ENCODE measurements around the gene F2R. TPM values are rescaled to one million over a fixed set of nuclear protein-coding genes. Genes with fewer than 3 reads are reported as not detected.
"Not testable (repeated sequence)": the region's sequence is repeated elsewhere in the genome, so short reads cannot be mapped to it uniquely, and the experiment has no call there.

F2R gene
- total RNA-seq, 1 donor: 117 TPM

- no peak for TF ChIP-seq CTCF (IDR thresholded peaks at IDR 0.05; ENCODE audit: insufficient read depth, low read depth, low read length)
- no peak overlapping the region for H3K4me3 ChIP-seq (ENCODE audit: low read depth, low read length)
Measured at GRCh38 chr5:76762484-76762883, 46.6 kb downstream of the F2R start.

DNA sequence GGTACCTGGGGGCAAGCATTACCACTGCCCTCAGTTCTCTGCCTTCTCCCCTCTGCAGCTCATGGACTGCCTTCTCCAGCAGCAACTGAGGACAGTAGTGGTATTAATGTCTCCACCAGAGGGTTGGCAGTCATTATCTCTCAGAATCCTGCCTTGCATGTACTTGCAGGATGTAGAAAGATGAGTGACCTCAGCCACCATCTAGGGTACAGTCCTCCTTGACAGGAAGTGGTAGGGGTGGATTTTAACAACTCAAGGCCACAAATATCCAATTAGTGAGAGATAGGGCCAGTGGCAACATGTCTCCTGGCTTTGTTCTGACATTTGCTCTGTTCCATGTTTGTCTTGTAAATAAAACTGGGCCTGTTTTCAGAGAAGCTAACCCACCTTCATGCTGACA lies 47.2 kb downstream of the F2R start:
- H3K4me3 ChIP-seq (ENCODE audit: low read depth, low read length): no peak overlapping the region
- no peak for DNase-seq (ENCODE audit: low read depth)
- no peak for TF ChIP-seq CTCF (IDR thresholded peaks at IDR 0.05; ENCODE audit: insufficient read depth, low read depth, low read length)

More at GRCh38 chr5:76762484-76762883, 46.6 kb downstream of the F2R start:
- DNase-seq (ENCODE audit: low read depth): no peak

DNA sequence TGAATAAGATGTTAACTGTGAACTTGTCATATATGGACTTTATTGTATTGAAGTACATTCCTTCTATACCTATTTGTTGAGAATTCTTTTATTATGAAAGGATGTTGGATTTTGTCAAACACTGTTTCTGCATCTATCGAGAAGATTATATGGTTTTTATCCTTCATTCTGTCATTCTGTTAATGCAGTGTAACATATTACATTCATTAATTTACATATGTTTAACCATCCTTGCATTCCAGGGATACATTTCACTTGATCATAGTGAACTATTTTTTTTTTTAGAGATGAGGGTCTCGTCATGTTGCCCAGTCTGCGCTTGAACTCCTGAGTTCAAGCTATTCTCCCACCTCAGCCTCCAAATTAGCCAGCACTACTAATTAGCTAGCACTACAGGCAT lies 48.4 kb downstream of the F2R start:
- H3K4me3 ChIP-seq (ENCODE audit: low read depth, low read length): no peak overlapping the region
- no peak for DNase-seq (ENCODE audit: low read depth)
- TF ChIP-seq CTCF (IDR thresholded peaks at IDR 0.05; ENCODE audit: insufficient read depth, low read depth, low read length): no peak

DNA sequence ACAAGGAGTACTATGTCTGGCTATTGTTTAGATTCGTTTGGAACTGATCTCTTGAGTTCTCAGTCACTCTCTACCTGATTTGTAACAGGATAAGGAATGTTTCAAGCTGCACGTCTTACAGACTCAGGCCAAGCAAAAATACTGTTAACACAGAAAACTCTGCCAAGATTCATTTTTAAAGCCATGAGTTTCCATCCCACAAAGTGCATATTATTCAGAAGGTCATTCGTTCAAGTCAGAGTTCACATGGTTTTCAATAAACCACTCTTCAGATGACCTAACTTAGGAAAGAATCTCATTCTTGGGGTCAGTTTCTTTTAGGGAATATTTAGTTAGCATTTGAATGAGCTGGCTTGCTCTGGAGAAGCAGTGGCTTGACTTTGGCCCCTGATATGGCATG lies 49.3 kb downstream of the F2R start:
- no peak overlapping the region for H3K4me3 ChIP-seq (ENCODE audit: low read depth, low read length)
- peak; percentile 67 for DNase-seq (ENCODE audit: low read depth)
- no peak for TF ChIP-seq CTCF (IDR thresholded peaks at IDR 0.05; ENCODE audit: insufficient read depth, low read depth, low read length)

DNA sequence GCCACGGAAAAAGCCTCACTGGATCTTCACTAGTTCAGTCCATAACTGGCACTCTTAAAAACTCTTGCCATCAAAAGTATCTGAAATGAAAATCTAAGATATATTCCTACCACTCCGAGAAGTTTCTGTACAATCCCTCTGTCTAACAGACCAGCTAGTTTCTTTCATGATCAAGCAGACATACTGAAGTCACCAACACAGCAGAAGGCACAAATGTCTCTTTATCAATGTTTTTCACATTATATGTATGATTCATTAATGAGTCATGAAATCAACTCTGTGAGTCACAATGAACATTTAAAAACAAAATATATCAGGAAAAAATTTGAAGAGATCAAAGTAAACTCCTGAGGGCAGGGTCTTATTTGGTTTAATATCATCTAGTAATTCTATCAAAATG lies 50.8 kb downstream of the F2R start:
- peak; percentile 22 for DNase-seq (ENCODE audit: low read depth)
- no peak for TF ChIP-seq CTCF (IDR thresholded peaks at IDR 0.05; ENCODE audit: insufficient read depth, low read depth, low read length)
- H3K4me3 ChIP-seq (ENCODE audit: low read depth, low read length): no peak overlapping the region

GRCh38 chr5:76771041-76771440 lies 55.1 kb downstream of the F2R start:
- H3K4me3 ChIP-seq (ENCODE audit: low read depth, low read length); DNase-seq (ENCODE audit: low read depth): not testable (repeated sequence)

DNA sequence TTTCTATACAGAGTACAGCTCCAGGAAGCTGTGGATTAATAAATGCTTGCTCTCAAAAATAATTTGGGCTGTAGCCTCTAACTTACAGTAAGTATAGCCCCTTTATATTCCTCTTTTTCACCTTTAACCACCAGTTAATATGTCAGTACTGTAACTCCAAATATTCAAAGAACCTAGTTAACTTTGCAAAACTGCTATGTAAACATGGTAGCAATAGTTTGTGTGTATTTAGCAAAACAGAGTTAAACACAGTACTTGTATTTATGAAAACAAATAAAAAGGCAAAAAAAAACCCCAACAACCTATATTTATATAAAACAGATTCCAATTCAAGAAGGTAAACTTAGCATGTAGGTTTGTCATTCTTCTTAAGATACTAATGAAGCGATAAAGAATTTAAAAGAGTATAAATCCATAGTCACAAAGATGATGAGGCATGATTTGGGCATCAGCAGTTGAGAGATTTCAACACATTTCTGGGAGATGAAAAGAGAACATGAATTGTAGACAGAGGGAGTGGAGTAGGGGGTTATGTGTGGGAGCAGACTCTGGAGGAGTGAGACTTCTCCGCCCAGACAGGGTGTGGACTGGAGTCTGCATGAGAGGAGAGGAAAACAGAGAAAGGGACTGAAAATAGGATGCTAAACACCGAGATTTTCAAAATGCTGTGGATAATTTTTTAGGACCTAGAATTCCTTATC lies 55.9 kb downstream of the F2R start:
- no peak for TF ChIP-seq CTCF (IDR thresholded peaks at IDR 0.05; ENCODE audit: insufficient read depth, low read depth, low read length)
- no peak overlapping the region for H3K4me3 ChIP-seq (ENCODE audit: low read depth, low read length)
- peak; percentile 78 for DNase-seq (ENCODE audit: low read depth)
